ENCODE results near the gene SIMC1. TPM values are rescaled to one million over a fixed set of nuclear protein-coding genes. Genes with fewer than 3 reads are reported as not detected.

The SIMC1 gene
- total and polyA plus RNA-seq, 5 experiments from 2014 or later: 2.4 to 23.0 (median 11.1) TPM

- POLR2A ChIA-PET: interaction anchor here (0.6 to 3.8 kb wide), 14 partner anchors 7 to 872 kb away, joined by 3 to 58 read pairs (median 4); partner anchors contain the start of genes CLTB, KIAA1191, RNF44 and TSPAN17
- peak overlapping the region; percentile 86 to 100 (median 99) for H3K4me3 Mint-ChIP-seq
- H3K9me3 Mint-ChIP-seq: no peaks in the 10 kb centered on the region
- H3K27ac Mint-ChIP-seq: peak overlapping the region; percentile 95 to 100 (median 100)
- no peaks in the 10 kb centered on the region for H3K27me3 Mint-ChIP-seq
- ATAC-seq (peak; percentile 51 to 54), DNase-seq (no peak)
- peaks cover 17 to 42% (median 37%) of the 10 kb centered on the region in 4 donors for H3K4me1 Mint-ChIP-seq
- peaks cover 0 to 40% (median 2%) of the 10 kb centered on the region in 3 donors for H3K36me3 Mint-ChIP-seq
These were observed 151.2 kb downstream of the SIMC1 start for GRCh38 chr5:176389135-176390123.

- Mint-ChIP-seq H3K36me3 (peaks cover 0 to 25% (median 0%) of the 10 kb centered on the region in 3 donors), H3K27ac (peak overlapping the region in 7 of 10 donors; percentile 51 to 95 (median 62)), H3K9me3 (no peaks in the 10 kb centered on the region), H3K4me1 (peaks cover 11 to 30% (median 25%) of the 10 kb centered on the region in 4 donors), H3K27me3 (no peaks in the 10 kb centered on the region), H3K4me3 (no peak overlapping the region)
- DNase-seq (no peak), ATAC-seq (no peak)
- POLR2A ChIA-PET: interaction anchor here (0.9 to 1.9 kb wide), 2 partner anchors 30 to 144 kb away, joined by 3 to 7 read pairs; partner anchors contain the start of gene KIAA1191
These were observed 153.3 kb downstream of the SIMC1 start for GRCh38 chr5:176391479-176391878.

GRCh38 chr5:176391999-176392398 is 153.8 kb downstream of the SIMC1 start:
- peaks cover 7 to 27% (median 20%) of the 10 kb centered on the region in 4 donors for H3K4me1 Mint-ChIP-seq
- peak overlapping the region in 1 of 10 donors; percentile 62 for H3K27ac Mint-ChIP-seq
- no peak for DNase-seq
- no peaks in the 10 kb centered on the region for H3K27me3 Mint-ChIP-seq
- POLR2A ChIA-PET: interaction anchor here (0.9 to 1.9 kb wide), 3 partner anchors 30 to 144 kb away, joined by 3 to 7 read pairs (median 3); partner anchors contain the start of gene KIAA1191
- H3K4me3 Mint-ChIP-seq: no peak overlapping the region
- H3K9me3 Mint-ChIP-seq: no peaks in the 10 kb centered on the region
- no peak for ATAC-seq
- H3K36me3 Mint-ChIP-seq: peaks cover 0 to 19% (median 0%) of the 10 kb centered on the region in 3 donors

- ATAC-seq (no peak), DNase-seq (no peak)
- peaks cover 0 to 18% (median 0%) of the 10 kb centered on the region in 3 donors for H3K36me3 Mint-ChIP-seq
- H3K27ac Mint-ChIP-seq: no peak overlapping the region
- no peak overlapping the region for H3K4me3 Mint-ChIP-seq
- POLR2A ChIA-PET: interaction anchor here (1.7 to 1.9 kb wide), 2 partner anchors 31 to 55 kb away, joined by 3 to 7 read pairs; partner anchors contain the start of gene KIAA1191
- no peaks in the 10 kb centered on the region for H3K27me3 Mint-ChIP-seq
- H3K9me3 Mint-ChIP-seq: no peaks in the 10 kb centered on the region
- H3K4me1 Mint-ChIP-seq: peaks cover 5 to 22% (median 14%) of the 10 kb centered on the region in 4 donors
These were observed 154.3 kb downstream of the SIMC1 start for GRCh38 chr5:176392526-176392925.

GRCh38 chr5:176394096-176394495 is 155.9 kb downstream of the SIMC1 start:
- DNase-seq (no peak), ATAC-seq (no peak)
- POLR2A ChIA-PET: no interaction called here
- H3K4me1 Mint-ChIP-seq: peaks cover 3 to 18% (median 8%) of the 10 kb centered on the region in 4 donors
- no peaks in the 10 kb centered on the region for H3K9me3 Mint-ChIP-seq
- H3K27ac Mint-ChIP-seq: no peak overlapping the region
- peaks cover 0 to 26% (median 0%) of the 10 kb centered on the region in 3 donors for H3K36me3 Mint-ChIP-seq
- no peaks in the 10 kb centered on the region for H3K27me3 Mint-ChIP-seq
- no peak overlapping the region for H3K4me3 Mint-ChIP-seq

- Mint-ChIP-seq H3K27me3 (no peaks in the 10 kb centered on the region), H3K4me1 (peaks cover 3 to 10% (median 4%) of the 10 kb centered on the region in 4 donors), H3K9me3 (no peaks in the 10 kb centered on the region), H3K4me3 (no peak overlapping the region), H3K27ac (peak overlapping the region in 1 of 10 donors; percentile 58), H3K36me3 (peaks cover 0 to 27% (median 0%) of the 10 kb centered on the region in 3 donors)
- POLR2A ChIA-PET: interaction anchor here (0.6 to 1.6 kb wide), 2 partner anchors 21 to 31 kb away, joined by 4 to 5 read pairs; no protein-coding TSS in a partner anchor
- ATAC-seq (no peak), DNase-seq (no peak)
These were observed 156.9 kb downstream of the SIMC1 start for GRCh38 chr5:176394881-176395675.

Small RNA genes within 50 kb of the gene (microRNA-seq; reads per million reads assigned to microRNA genes)
- 11.3 reads per million, percentile 29 among the genes with 10 or more reads in this experiment for gene MIR1271 (ENCODE audit: borderline microRNAs expressed)

Other genes with a start within 250 kb of the SIMC1 start
- 10 to 100 TPM; 71.3 to 78.8 TPM for gene KIAA1191, start 123.3 kb downstream of the SIMC1 start, total RNA-seq
- 10 to 100 TPM; 42.3 to 50.7 (median 50.5) TPM for gene KIAA1191, start 123.3 kb downstream of the SIMC1 start, polyA plus RNA-seq
- gene ARL10, start 127.1 kb downstream of the SIMC1 start, total RNA-seq: 10 to 100 TPM; 12.7 to 15.0 TPM
- gene ARL10, start 127.1 kb downstream of the SIMC1 start, polyA plus RNA-seq: 1 to 10 TPM; 1.2 to 1.7 (median 1.3) TPM
- 10 to 100 TPM; 21.0 to 21.8 TPM for gene NOP16, start 150.2 kb downstream of the SIMC1 start, total RNA-seq
- gene NOP16, start 150.2 kb downstream of the SIMC1 start, polyA plus RNA-seq: 10 to 100 TPM; 19.1 to 40.5 (median 22.8) TPM
- 10 to 100 TPM; 75.3 to 79.3 TPM for gene HIGD2A, start 150.3 kb downstream of the SIMC1 start, total RNA-seq
- gene HIGD2A, start 150.3 kb downstream of the SIMC1 start, polyA plus RNA-seq: 100 to 1,000 TPM; 209 to 280 (median 250) TPM
- gene CLTB, start 178.1 kb downstream of the SIMC1 start, total RNA-seq: 10 to 100 TPM; 34.4 to 36.1 TPM
- gene CLTB, start 178.1 kb downstream of the SIMC1 start, polyA plus RNA-seq: 10 to 100 TPM; 69.2 to 82.7 (median 73.5) TPM
- gene FAF2, start 210.0 kb downstream of the SIMC1 start, total RNA-seq: 10 to 100 TPM; 34.7 to 37.8 TPM
- 10 to 100 TPM in 2 of 3 donors, 1 to 10 TPM in 1; 9.5 to 12.0 (median 11.4) TPM for gene FAF2, start 210.0 kb downstream of the SIMC1 start, polyA plus RNA-seq